C4-2B (cell line): ENCODE results near the gene NDUFAF2.
A peak's percentile ranks its signal among the peaks of the same experiment; 100 is the strongest.

Experiments
- H3K27ac ChIP-seq: fragments of 450-650 bp; 2 replicates; pipeline ENCODE4 v1.5.1; 2017
- ZFX ChIP-seq: fragments of 450-650 bp; IDR thresholded peaks from 2 replicates; pipeline ENCODE4 v1.6.1; 2017
- TF ChIP-seq, protein P1 (sequence below): fragments of 450-650 bp; conservative IDR thresholded peaks from 2 replicates; pipeline ENCODE4 v1.5.1; 2017; ENCODE audit warnings: mild to moderate bottlenecking

Gene NDUFAF2

DNA sequence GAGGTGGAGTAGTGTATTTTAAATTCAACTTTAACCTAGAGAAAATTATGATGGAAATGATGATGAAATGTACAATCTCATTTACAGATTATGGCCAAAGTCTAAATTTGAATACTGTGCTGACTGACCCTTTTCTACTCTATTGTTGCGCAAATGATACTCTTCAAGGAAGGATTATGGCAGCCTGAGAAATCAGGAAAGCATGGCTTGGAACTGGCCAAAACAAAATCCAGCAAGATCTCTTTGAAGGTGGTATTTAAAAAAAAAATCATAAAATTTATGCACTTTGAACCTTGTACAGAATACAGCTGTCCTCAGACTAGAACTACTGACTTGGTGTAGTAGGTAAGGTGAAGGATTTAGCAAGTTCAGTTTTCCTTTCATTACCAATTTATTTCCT lies 105.3 kb downstream of the NDUFAF2 start:
- H3K27ac ChIP-seq, result no peak overlapping the region
- no peak for TF ChIP-seq ZFX
- TF ChIP-seq, protein P1, sequence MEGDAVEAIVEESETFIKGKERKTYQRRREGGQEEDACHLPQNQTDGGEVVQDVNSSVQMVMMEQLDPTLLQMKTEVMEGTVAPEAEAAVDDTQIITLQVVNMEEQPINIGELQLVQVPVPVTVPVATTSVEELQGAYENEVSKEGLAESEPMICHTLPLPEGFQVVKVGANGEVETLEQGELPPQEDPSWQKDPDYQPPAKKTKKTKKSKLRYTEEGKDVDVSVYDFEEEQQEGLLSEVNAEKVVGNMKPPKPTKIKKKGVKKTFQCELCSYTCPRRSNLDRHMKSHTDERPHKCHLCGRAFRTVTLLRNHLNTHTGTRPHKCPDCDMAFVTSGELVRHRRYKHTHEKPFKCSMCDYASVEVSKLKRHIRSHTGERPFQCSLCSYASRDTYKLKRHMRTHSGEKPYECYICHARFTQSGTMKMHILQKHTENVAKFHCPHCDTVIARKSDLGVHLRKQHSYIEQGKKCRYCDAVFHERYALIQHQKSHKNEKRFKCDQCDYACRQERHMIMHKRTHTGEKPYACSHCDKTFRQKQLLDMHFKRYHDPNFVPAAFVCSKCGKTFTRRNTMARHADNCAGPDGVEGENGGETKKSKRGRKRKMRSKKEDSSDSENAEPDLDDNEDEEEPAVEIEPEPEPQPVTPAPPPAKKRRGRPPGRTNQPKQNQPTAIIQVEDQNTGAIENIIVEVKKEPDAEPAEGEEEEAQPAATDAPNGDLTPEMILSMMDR, result no peak

DNA sequence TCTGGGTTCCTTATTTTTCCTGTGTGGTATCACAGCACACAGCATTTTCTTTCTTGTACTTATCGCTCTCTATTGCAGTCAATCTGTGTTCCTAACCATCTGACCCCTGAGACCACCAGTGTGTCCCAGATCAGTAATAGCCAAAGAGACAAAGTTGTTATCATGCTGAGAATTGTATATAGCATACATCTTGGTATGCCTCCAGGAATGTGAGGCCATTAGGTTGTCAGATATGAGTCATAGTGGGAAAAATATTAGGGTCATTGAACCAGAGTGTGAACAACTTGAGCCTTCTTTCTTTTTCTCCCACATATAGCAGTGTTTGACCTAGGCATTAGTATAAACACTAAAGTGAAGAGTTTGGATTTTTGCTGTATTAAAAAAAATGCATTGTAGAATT lies 106.3 kb downstream of the NDUFAF2 start:
- no peak overlapping the region for H3K27ac ChIP-seq
- TF ChIP-seq, protein P1, result no peak
- TF ChIP-seq ZFX, result no peak

DNA sequence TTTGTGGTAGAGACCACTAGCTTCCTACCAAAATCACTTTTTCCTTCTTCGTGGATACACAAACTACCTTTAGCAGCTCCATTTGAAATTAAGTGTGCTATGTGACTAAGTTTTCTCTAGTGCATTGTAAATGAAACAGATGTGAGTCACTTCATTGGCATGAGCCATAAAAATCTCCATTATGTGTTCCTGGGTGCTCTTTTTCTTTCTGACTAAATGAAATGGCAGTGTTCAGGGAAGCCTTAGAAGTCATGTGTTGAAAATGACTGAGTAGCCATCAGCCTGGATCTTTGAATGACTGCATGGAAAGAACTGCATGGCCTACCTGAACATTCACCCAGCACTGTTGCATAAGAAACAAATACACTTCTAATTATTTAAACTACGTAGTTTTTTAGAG lies 107.9 kb downstream of the NDUFAF2 start:
- TF ChIP-seq ZFX, result no peak
- TF ChIP-seq, protein P1, result no peak
- H3K27ac ChIP-seq, result no peak overlapping the region

DNA sequence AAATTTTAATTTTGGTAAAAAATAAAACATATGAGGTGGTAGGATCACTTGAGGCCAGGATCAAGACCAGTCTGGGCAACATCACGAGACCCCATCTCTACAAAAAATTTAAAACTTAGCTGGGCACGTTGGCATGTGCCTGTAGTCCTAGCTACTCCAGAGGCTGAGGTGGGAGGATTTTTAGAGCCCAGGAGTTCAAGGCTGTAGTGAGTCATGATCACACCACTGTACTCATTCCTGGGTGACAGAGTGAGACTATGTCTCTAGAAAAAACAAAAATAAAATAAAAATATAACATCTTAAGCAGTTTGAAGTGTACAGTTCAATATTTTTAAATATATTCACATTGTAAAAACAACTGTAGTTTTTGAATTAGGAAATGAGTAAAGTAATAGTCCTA lies 108.9 kb downstream of the NDUFAF2 start:
- TF ChIP-seq, protein P1, result no peak
- no peak for TF ChIP-seq ZFX
- H3K27ac ChIP-seq, result no peak overlapping the region

DNA sequence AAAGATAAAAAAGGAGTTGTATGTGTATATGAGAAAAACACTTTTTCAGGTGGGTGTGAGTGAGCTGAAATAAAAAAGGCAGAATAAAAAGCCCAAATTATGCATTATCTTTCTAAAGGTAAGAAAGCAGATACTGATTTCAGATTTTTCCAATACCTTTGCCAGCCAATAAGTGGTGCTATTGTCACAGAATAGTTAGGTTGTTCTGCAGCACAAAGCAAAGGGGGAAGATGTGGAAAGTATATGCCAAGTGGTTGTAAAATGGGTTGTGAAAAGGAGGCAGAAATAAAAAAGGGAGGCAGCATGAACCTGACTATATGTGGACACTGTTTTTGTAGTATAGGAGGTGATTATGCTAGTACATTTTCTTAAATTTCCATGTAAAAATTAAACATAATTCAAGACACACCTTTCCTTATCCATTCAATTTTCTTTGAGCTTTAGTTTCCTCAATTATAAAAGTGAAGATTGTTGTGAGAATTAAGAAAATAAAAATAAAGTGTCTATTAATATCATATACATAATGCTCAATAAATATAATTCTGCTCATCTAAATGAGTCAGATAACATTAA lies 110.5 kb downstream of the NDUFAF2 start:
- TF ChIP-seq, protein P1, result peak; percentile 82
- no peak for TF ChIP-seq ZFX

DNA sequence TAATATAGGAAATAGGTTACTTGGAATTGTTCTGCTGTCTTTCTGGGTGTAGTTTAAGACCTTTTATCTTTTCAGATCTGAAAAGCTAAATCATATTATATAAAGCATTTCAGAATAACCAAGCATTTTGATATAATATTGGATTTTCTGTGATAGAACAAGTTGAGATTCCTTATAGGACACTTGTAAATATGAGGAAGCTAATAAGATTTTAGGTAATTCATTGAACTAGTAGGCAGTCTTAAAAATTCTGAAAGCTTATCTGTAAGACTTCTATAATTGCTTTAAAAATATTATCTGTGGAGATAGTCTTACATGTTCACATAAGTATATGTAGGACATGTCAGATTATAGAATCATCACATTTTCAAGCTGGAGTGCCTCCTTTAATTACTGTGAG lies 114.5 kb downstream of the NDUFAF2 start:
- TF ChIP-seq ZFX, result no peak
- TF ChIP-seq, protein P1, result no peak
- H3K27ac ChIP-seq, result no peak overlapping the region

More for the DNA sequence above, 110.5 kb downstream of the NDUFAF2 start:
- no peak overlapping the region for H3K27ac ChIP-seq

DNA sequence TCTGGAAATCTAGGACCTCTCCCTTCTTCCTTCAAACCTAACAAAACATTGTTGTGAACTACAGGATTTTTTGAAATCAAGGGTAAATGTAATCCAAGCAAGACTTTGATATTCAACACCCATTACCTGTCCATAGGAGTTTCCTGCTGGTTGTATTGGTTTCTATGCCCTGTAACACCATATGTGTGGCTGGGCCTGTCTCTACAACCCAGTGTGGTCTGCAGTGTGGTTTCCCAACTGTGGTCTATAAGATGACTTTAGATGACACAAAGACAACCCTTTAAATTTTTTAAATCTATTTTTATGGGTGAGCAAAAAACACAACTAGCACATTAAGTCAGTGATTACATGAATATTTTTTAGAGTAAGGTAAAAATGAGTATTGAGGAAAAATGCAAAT lies 124.1 kb downstream of the NDUFAF2 start:
- TF ChIP-seq, protein P1, result no peak
- TF ChIP-seq ZFX, result no peak
- no peak overlapping the region for H3K27ac ChIP-seq
